Upper lobe of left lung (tissue), 6 donors: ENCODE results near the gene TOP2A. TPM values are rescaled to one million over a fixed set of nuclear protein-coding genes. Genes with fewer than 3 reads are reported as not detected.

Experiments
- ATAC-seq, 2 donors: fragments of 200-7000 bp; cut with Tn5 transposase; one replicate each; pipeline ENCODE4 v1.9.1; 2022; ENCODE audit warnings: mild to moderate bottlenecking in 2 of 2, moderate library complexity in 2 of 2; ENCODE audit not compliant: low FRiP score in 2 of 2
- DNase-seq, 2 donors: peaks; one replicate each; pipeline ENCODE4 v3.0.0-alpha.2; 2019 to 2020
- H3K27ac ChIP-seq, 4 donors: fragments of 200-600 bp; sonication (generic); one replicate each; pipeline ENCODE4 v1.5.1; 2016 to 2019
- H3K27me3 ChIP-seq, 4 donors: fragments of 200-600 bp; sonication (generic); one replicate each; pipeline ENCODE4 v1.5.1; 2017 to 2019
- H3K36me3 ChIP-seq, 4 donors: fragments of 200-600 bp; sonication (generic); one replicate each; pipeline ENCODE4 v1.5.1; 2016 to 2019
- H3K4me1 ChIP-seq, 4 donors: fragments of 200-600 bp; sonication (generic); one replicate each; pipeline ENCODE4 v1.5.1; 2018 to 2019
- H3K4me3 ChIP-seq, 4 donors: fragments of 200-600 bp; sonication (generic); one replicate each; pipeline ENCODE4 v1.5.1; 2017 to 2019; ENCODE audit warnings: mild to moderate bottlenecking in 2 of 4, moderate library complexity in 1 of 4
- H3K9me3 ChIP-seq, 4 donors: fragments of 200-600 bp; sonication (generic); one replicate each; pipeline ENCODE4 v1.5.1; 2018 to 2019
- EP300 ChIP-seq, 4 donors: sonication (generic); formaldehyde crosslinking; IDR thresholded peaks; one replicate each; pipeline ENCODE4 v1.5.1; 2017; ENCODE audit warnings: antibody characterized with exemption in 4 of 4, control low read depth in 2 of 4
- POLR2A ChIP-seq, 4 donors: fragments of 450-650 bp; IDR thresholded peaks; one replicate each; pipeline ENCODE4 v1.5.1; 2016 to 2017; ENCODE audit warnings: antibody characterized with exemption in 4 of 4, mild to moderate bottlenecking in 2 of 4
- POLR2AphosphoS5 ChIP-seq, 2 donors: sonication (generic); formaldehyde crosslinking; IDR thresholded peaks; one replicate each; pipeline ENCODE4 v1.5.1; 2017; ENCODE audit warnings: antibody characterized with exemption in 2 of 2
- WGBS, 2 donors: methylation state at CpG; one replicate each; pipeline ENCODE4 v1.1.5; 2017 to 2018; 5-methylcytosine and 5-hydroxymethylcytosine counted together
- total RNA-seq, 6 donors: library from RNA; depleted of rRNA in 4 of 6; stranded (reverse); fragments of >200 nt in 4 of 6; gene quantifications; one replicate each; pipeline versions ENCODE4 v1.1.0 to v1.2.1, GENCODE V29; 2016 to 2021
- TF ChIP-seq, protein P1 (sequence below), 6 experiments: fragments of 450-650 bp in 4 of 6; fragments of 200-600 bp in 2 of 6; sonication (generic) in 2 of 6; IDR thresholded peaks; one replicate each; pipeline ENCODE4 v1.5.1; 2016 to 2019; ENCODE audit warnings: antibody characterized with exemption in 6 of 6
- donor health status: DM: no; HTN: no; CAD: no; lungs with moderate emphysema.
- donor health status: DM: no; HTN: yes; CAD: no; lungs with severe emphysema.

TOP2A gene
- total RNA-seq, 6 donors from 2014 or later: under 0.01 to 14.5 (median 6.2) TPM

DNA sequence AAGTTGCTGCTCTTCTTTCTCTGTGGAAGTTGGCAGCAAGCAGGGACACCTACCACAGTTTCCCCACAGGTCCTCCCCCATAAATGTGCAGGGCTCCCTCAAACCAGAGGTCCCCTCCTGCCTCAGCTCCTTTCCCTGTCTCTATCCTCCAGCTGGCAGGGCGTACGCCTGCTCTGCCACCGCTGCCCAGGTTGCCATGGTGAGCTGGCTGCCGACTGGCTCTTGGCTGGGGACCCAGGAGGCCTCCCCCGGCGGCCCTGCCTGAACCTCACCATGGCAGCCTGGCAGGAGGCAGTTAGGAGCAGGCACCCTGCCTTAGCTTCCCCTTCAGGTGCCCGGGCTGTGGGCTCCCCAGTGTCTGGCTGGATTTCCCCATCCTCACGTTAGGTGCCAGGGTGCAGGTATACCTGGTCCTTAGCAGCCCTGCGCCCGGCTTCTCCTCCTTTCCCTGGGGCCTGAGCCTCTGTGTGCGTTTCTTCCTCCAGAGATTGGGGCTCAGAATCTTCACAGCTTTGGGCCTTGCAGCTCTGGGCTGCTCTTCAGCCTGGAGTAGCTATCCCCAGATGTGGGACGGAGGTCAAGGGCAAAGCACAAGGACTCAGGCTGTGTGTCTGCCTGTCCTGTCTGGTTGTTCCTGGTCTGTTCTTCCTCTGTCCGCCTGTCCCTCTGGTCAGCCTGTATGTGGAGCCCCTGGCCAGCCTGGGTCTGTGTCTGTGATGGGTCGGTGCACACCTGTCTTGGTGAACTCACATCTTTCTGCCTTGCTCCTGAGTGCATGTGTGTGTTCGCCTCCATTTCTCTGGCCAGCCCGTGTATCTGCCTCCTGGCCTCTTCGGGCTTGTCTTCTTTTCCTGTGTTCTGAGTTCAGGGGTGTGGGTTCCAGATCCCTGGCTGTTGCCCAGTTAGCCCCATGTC, 68.9 kb downstream of the TOP2A start:
- no peak for ATAC-seq

DNA sequence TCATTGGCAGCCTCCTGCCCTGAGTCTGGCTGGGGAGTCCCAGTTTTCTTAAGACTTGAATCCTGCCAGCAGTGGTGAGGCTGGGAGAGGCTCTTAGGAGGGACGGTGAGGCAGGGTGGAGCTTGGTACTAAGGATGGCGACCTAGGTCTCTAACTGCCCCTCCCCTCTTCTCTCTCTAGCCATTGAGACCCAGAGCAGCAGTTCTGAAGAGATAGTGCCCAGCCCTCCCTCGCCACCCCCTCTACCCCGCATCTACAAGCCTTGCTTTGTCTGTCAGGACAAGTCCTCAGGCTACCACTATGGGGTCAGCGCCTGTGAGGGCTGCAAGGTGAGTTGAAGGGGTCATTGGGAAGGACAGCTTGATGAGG, 69.6 kb downstream of the TOP2A start:
- no peak for TF ChIP-seq POLR2AphosphoS5 (IDR thresholded peaks at IDR 0.05)
- TF ChIP-seq, protein P1, sequence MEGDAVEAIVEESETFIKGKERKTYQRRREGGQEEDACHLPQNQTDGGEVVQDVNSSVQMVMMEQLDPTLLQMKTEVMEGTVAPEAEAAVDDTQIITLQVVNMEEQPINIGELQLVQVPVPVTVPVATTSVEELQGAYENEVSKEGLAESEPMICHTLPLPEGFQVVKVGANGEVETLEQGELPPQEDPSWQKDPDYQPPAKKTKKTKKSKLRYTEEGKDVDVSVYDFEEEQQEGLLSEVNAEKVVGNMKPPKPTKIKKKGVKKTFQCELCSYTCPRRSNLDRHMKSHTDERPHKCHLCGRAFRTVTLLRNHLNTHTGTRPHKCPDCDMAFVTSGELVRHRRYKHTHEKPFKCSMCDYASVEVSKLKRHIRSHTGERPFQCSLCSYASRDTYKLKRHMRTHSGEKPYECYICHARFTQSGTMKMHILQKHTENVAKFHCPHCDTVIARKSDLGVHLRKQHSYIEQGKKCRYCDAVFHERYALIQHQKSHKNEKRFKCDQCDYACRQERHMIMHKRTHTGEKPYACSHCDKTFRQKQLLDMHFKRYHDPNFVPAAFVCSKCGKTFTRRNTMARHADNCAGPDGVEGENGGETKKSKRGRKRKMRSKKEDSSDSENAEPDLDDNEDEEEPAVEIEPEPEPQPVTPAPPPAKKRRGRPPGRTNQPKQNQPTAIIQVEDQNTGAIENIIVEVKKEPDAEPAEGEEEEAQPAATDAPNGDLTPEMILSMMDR (IDR thresholded peaks at IDR 0.05): no peak
- TF ChIP-seq EP300 (IDR thresholded peaks at IDR 0.05): no peak
- no peak for TF ChIP-seq POLR2A (IDR thresholded peaks at IDR 0.05)
- peak overlapping the region; percentile 95 to 100 (median 96) for H3K27ac ChIP-seq
- H3K4me3 ChIP-seq: peak overlapping the region in 2 of 4 donors; percentile 84 to 92
- H3K4me1 ChIP-seq: peaks cover 82 to 100% (median 97%) of the 10 kb centered on the region in 4 donors
- ATAC-seq (no peak), DNase-seq (no peak)
- 44 to 48% methylated on average over 3 to 5 of the region's 5 CpGs for WGBS, 2 donors
- no peaks in the 10 kb centered on the region for H3K9me3 ChIP-seq
- peaks cover 5 to 47% (median 38%) of the 10 kb centered on the region in 4 donors for H3K36me3 ChIP-seq
- H3K27me3 ChIP-seq: no peaks in the 10 kb centered on the region

More for the DNA sequence above, 68.9 kb downstream of the TOP2A start:
- H3K27ac ChIP-seq: peak overlapping the region; percentile 95 to 100 (median 96)
- TF ChIP-seq EP300 (IDR thresholded peaks at IDR 0.05) (no peak), POLR2A (IDR thresholded peaks at IDR 0.05) (no peak), POLR2AphosphoS5 (IDR thresholded peaks at IDR 0.05) (no peak)
- TF ChIP-seq, protein P1 (IDR thresholded peaks at IDR 0.05): no peak
- H3K4me3 ChIP-seq: peak overlapping the region in 1 of 4 donors; percentile 84
- WGBS, 2 donors: 49 to 54% methylated on average over 10 to 17 of the region's 17 CpGs
- peaks cover 83 to 99% (median 92%) of the 10 kb centered on the region in 4 donors for H3K4me1 ChIP-seq
- peak in 1 of 2 donors; percentile 65 for DNase-seq
- H3K36me3 ChIP-seq: peaks cover 5 to 54% (median 45%) of the 10 kb centered on the region in 4 donors
- H3K9me3 ChIP-seq: no peaks in the 10 kb centered on the region
- no peaks in the 10 kb centered on the region for H3K27me3 ChIP-seq

DNA sequence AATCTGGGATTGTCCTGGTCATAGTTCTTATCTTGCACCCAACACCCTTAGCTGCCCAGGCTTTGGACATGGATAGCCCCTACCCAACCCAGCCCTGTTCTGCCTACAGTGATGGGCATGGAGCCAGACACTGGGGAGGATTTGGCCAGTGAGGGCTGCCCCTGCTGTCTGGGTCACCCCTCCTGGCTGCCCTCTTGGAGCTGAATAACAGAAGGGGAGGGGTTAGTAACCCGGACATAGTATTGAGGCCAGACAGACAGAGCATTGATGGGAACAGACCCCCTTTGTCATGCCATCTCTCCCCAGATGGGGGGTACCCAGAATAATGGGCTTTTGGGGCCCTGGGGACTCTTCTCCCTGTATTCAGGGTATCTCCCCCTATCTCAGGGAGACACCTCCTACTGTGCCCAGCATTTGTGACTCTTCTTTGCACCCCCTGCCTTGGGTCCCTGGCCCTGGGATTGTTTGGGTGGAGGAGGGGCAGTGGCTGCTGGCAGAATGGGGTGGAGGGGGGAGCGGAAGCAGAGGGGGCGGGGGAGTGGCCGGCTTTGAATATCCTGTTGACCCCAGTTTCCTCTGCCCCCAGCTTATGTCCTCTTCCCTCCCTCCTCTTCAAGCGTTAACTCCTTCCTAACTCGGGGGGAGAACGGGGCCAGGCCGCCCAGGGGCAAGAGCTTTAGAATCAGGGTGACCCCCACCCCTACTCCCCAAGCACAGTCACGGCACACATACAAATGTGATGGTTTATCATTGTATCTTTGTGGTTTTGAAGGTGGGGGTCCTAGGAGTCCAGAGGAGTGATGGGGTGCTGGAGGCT, 70.2 kb downstream of the TOP2A start:
- peak overlapping the region in 2 of 4 donors; percentile 84 to 92 for H3K4me3 ChIP-seq
- H3K36me3 ChIP-seq: peaks cover 3 to 41% (median 33%) of the 10 kb centered on the region in 4 donors
- no peaks in the 10 kb centered on the region for H3K9me3 ChIP-seq
- DNase-seq (no peak), ATAC-seq (no peak)
- H3K4me1 ChIP-seq: peaks cover 77 to 97% (median 92%) of the 10 kb centered on the region in 4 donors
- 31 to 42% methylated on average over 9 of the region's 9 CpGs for WGBS, 2 donors
- H3K27me3 ChIP-seq: no peaks in the 10 kb centered on the region
- TF ChIP-seq, protein P1 (IDR thresholded peaks at IDR 0.05): no peak
- TF ChIP-seq POLR2AphosphoS5 (IDR thresholded peaks at IDR 0.05) (no peak), EP300 (IDR thresholded peaks at IDR 0.05) (no peak), POLR2A (IDR thresholded peaks at IDR 0.05) (no peak)
- peak overlapping the region; percentile 95 to 100 (median 96) for H3K27ac ChIP-seq

DNA sequence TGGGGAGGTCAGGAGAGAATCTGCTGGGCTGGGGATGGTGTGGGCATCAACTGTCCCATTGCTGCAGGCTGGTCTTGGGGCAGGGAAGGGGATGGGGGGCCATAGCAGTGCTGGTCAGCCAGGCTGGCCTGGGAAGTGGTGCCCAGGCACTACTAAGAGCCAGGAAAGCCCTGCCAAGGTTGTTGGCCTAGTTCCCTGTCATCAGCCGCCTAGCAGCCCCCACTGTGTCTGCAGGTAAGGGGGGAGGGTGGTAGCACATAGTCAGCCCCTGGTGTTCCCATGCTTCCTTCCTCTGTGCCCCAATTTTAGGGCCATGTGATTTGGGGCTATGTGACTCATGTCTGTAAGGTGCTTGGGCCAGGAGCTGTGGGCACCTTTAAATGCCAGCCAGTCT, 70.9 kb downstream of the TOP2A start:
- 27% methylated on average over 1 of the region's 1 CpG; no CpG with 5 or more reads in 1 of the 2 donors for WGBS, 2 donors
- Histone ChIP-seq H3K27me3 (no peaks in the 10 kb centered on the region), H3K4me3 (peak overlapping the region in 2 of 4 donors; percentile 84 to 92), H3K36me3 (peaks cover 0 to 33% (median 25%) of the 10 kb centered on the region in 4 donors), H3K27ac (peak overlapping the region; percentile 95 to 100 (median 96)), H3K4me1 (peaks cover 71 to 90% (median 86%) of the 10 kb centered on the region in 4 donors), H3K9me3 (no peaks in the 10 kb centered on the region)
- DNase-seq (no peak), ATAC-seq (no peak)
- TF ChIP-seq EP300 (IDR thresholded peaks at IDR 0.05) (no peak), POLR2A (IDR thresholded peaks at IDR 0.05) (no peak), POLR2AphosphoS5 (IDR thresholded peaks at IDR 0.05) (no peak)
- TF ChIP-seq, protein P1 (IDR thresholded peaks at IDR 0.05): no peak
